HG02623 (cell line): Measurements from ENCODE around the gene TGDS.

Experiments used
- ATAC-seq: cut with Tn5 transposase; IDR thresholded peaks from one replicate; pipeline ENCODE4 v1.9.1; 2021; ENCODE audit warnings: moderate library complexity; ENCODE audit not compliant: unreplicated experiment

Gene TGDS

DNA sequence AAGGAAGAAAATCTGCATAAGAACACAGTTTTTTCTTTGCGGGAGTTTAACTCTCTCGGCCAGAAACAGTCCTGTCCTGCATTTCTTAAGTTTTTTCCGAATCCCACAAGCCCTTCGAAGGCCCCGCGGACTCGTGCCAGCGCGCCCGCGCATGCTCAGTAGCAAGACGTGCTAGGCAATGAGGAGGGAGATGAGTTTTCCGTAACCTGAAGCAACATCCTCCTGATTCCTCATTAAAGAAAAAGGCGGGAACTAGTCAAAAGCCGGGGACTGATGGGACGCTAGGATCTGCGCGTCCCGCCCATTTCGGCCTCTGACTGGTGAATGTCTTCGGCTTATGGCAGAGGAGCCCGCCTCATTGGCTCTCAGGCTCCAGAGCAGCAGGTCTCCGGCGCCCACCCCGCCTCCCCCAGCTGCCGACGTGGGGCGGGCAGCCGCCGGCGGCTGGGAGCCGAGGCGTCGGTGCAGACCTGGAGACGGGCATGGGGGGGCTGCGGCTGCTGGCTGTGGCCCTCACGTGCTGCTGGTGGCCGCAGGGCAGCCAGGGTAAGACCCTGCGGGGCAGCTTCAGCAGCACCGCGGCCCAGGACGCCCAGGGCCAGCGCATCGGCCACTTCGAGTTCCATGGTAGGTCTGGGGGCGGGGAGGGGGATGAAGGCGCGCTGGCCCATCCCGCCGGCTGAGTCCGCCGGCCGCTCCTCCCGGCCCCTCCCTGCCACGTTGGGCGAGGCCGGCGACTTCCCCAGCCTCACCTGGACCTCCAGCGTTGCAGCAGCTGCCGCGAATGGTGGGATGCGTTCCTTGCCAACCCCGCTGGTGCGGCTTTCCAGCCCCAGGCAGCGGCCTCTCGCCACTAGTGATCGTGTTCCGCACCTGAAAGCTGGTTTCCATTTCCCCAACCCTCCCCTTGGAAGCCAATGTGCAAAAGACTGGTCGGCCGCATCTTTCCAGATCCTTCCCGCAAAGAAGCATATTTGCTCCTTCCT, 5.8 kb upstream of the TGDS start, which contains the start of gene GPR180:
TSS of gene GPR180 (plus strand) at position 412 of the 986 bp plus-strand sequence. CDS start at position 483, 71 bp downstream.
- peak; percentile 100 for ATAC-seq

- no peak for ATAC-seq
Measured at GRCh38 chr13:94599877-94600276, 3.9 kb upstream of the TGDS start.

- no peak for ATAC-seq
Measured at GRCh38 chr13:94598281-94598680, 2.3 kb upstream of the TGDS start.

- ATAC-seq: no peak
Measured at GRCh38 chr13:94596575-94596971, 621 bp upstream of the TGDS start.

- peak; percentile 47 for ATAC-seq
Measured at GRCh38 chr13:94595001-94595949, 677 bp downstream of the TGDS start.

- no peak for ATAC-seq
Measured at GRCh38 chr13:94590744-94591143, 5.2 kb downstream of the TGDS start.

DNA sequence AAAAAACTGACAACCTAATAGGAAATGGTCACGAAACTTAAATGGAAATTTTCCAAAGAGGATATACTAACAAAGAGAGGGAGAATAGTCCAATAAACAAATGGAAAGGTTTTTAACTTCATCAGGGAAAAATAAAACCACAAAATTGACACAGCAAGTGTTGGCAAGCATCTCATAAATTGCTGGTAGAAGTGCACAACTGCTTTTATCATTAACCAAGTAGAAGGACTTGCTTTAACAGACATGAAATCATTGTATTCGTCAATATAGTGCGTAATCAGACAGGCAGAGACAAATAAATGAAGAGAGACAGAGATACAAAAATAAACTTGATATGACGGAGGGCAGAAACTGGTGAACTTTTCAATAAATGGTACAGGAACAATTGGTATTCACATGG, 7.4 kb downstream of the TGDS start:
- ATAC-seq: no peak

DNA sequence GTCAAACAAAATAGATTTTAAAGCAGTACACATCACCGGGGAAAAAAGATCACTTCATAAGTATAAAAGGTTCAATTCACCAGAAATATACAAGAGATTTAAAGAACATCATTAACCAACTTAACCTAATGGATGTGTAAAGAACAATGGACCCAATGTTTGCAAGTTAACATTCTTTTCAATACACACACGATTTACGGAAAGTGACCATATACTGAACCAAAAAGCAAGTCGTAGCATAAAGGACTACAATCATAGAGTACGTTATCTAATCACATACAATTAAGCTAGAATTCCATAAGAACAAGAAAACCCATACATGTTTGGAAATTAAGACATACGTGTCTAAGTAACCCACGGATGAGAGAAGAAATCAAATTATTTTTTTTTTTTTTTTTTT, 9.6 kb downstream of the TGDS start:
- no peak for ATAC-seq

GRCh38 chr13:94585543-94586101, 10.3 kb downstream of the TGDS start:
- ATAC-seq: no peak

- ATAC-seq: no peak
Measured at GRCh38 chr13:94583926-94584325, 12.0 kb downstream of the TGDS start.

DNA sequence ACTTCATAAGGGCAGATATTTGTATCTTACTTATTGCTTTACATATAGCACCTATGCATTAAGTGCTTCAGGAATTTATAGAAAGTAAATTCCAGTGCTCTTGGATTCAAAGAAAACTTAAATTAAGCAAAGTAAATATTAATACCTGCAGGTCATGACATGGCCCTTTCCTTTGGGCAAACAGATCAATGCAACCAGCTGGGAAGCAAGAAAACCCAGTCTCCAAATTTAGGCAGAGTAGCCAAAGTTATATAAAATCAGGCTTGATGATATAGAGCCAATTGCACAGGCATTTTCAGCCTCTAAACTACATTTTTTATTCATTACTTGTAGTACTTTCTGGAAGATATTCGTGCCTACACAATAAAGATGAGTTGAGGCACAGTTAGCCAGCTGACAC, 16.9 kb downstream of the TGDS start:
- no peak for ATAC-seq

GRCh38 chr13:94569615-94570014, 26.3 kb downstream of the TGDS start:
- no peak for ATAC-seq

- ATAC-seq: no peak
Measured at GRCh38 chr13:94568443-94568842, 27.5 kb downstream of the TGDS start.

- no peak for ATAC-seq
Measured at GRCh38 chr13:94567581-94567980, 28.4 kb downstream of the TGDS start.

GRCh38 chr13:94561126-94561525, 34.8 kb downstream of the TGDS start:
- no peak for ATAC-seq

DNA sequence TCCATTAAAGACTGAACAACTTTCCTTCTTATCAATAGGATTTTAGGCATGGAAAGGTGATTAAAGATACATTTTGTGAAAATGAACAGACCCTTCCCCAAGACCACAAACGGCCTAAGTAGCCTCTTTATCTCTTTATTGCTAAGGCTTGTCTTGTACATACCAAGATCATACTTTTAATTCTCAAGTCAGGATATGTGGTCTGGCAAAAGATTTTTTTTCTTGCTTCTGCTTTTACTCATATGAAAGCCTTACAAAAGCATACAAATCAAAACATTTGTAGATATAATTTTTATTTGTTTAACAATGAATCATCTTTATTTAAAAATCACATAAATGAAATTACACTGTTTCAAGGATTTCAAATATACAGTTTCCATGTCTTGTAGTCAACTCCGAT, 35.8 kb downstream of the TGDS start:
- ATAC-seq: no peak

DNA sequence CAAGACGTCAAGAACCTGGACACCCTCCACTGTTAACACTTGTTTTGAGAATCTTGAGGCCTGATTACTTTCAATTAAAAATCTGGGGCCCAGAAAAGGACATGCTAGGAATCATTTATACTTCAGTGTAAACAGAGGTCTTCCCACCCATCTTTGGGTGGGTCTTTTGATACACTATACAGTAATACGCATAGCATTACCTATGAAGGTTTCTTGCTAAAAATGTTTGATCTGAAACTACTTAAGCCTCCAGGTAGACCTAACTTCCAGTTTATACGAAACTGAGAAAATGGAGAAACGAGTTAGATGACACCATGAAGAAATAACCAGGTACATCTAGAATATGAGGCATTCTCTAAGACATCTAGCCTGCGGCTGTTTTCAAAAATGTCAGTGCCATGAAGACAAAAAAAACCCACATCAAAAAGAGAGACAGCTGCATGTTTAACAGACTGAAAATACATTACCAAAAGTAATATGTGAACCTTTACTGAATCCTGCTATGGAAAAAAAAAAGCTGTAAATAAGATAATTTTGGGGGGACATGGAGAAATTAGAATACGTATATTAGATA, 36.6 kb downstream of the TGDS start:
- ATAC-seq: no peak

GRCh38 chr13:94558716-94559115, 37.2 kb downstream of the TGDS start:
- ATAC-seq: no peak

GRCh38 chr13:94557684-94558235, 38.2 kb downstream of the TGDS start:
- no peak for ATAC-seq

- no peak for ATAC-seq
Measured at GRCh38 chr13:94556621-94557020, 39.3 kb downstream of the TGDS start.
